AG04450 (cell line): ENCODE data around the gene NEDD4L. TPM values are rescaled to one million over a fixed set of nuclear protein-coding genes. Genes with fewer than 3 reads are reported as not detected.

Source experiments
- CTCF ChIA-PET: fragments of 300-600, 350-600 bp; formaldehyde crosslinking; extraction: SDS; loops from one replicate; lab custom pipeline; 2022; ENCODE audit warnings: antibody characterized with exemption, inconsistent platforms; lab: Charles Lee
- POLR2A ChIA-PET: fragments of 350-600 bp; formaldehyde crosslinking; extraction: SDS; loops from one replicate; lab custom pipeline; 2021; ENCODE audit warnings: antibody characterized with exemption, inconsistent platforms; lab: Yijun Ruan, JAX
- DNase-seq: peaks from one replicate; pipeline ENCODE4 v3.0.0-alpha.2; 2011; ENCODE audit warnings: low read depth, low spot score
- H3K27ac ChIP-seq: one replicate; pipeline ENCODE4 v1.5.1; 2012; ENCODE audit warnings: low read depth, low read length, control low read depth
- H3K27me3 ChIP-seq: one replicate; pipeline ENCODE4 v1.6.0; 2012; ENCODE audit warnings: low read length; ENCODE audit not compliant: control insufficient read depth, insufficient read depth
- H3K4me3 ChIP-seq: 2 replicates; pipeline ENCODE4 v1.5.1; 2011; ENCODE audit warnings: mild to moderate bottlenecking, low read depth, low read length, control low read depth
- H3K9me3 ChIP-seq: 2 replicates; pipeline ENCODE4 v1.5.1; 2012; ENCODE audit warnings: low read length; ENCODE audit not compliant: control insufficient read depth, insufficient read depth
- polyA plus RNA-seq: library from polyadenylated mRNA; depleted of rRNA; stranded (reverse); fragments of >200 nt; gene quantifications from 2 replicates; pipeline ENCODE4 v1.2.3, GENCODE V29; 2011
- TF ChIP-seq, protein P1 (sequence below): IDR thresholded peaks from 2 replicates; pipeline ENCODE4 v1.5.1; 2011; ENCODE audit warnings: low read depth, low read length, control low read depth, inconsistent platforms

NEDD4L gene
- polyA plus RNA-seq, 1 experiment = 15.0 TPM

DNA sequence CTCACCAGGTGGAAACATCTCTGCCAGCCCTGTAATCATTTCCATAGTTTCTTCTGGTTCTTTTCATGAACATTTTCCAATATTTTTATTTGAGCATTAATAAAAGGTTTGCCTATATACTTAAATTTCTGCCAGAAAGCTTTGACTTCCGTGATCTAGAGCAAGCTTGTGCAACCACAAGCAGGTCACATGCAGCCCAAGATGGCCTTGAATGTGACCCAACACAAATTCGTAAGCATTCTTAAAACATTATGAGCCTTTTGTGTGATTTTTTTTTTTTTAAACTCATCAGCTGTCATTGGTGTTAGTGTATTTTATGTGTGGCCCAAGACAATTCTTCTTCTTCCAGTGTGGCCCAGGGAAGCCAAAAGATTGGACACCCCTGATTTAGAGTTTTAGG, 51.6 kb downstream of the NEDD4L start:
- no peak for DNase-seq
- TF ChIP-seq, protein P1, sequence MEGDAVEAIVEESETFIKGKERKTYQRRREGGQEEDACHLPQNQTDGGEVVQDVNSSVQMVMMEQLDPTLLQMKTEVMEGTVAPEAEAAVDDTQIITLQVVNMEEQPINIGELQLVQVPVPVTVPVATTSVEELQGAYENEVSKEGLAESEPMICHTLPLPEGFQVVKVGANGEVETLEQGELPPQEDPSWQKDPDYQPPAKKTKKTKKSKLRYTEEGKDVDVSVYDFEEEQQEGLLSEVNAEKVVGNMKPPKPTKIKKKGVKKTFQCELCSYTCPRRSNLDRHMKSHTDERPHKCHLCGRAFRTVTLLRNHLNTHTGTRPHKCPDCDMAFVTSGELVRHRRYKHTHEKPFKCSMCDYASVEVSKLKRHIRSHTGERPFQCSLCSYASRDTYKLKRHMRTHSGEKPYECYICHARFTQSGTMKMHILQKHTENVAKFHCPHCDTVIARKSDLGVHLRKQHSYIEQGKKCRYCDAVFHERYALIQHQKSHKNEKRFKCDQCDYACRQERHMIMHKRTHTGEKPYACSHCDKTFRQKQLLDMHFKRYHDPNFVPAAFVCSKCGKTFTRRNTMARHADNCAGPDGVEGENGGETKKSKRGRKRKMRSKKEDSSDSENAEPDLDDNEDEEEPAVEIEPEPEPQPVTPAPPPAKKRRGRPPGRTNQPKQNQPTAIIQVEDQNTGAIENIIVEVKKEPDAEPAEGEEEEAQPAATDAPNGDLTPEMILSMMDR = no peak
- no peaks in the 10 kb centered on the region for H3K9me3 ChIP-seq
- ChIA-PET POLR2A (no interaction called here), CTCF (interaction anchor here (1.5 to 1.6 kb wide), 2 partner anchors 26 to 52 kb away, joined by 4 to 6 read pairs; partner anchors contain the start of gene NEDD4L)
- H3K27me3 ChIP-seq = peaks cover 2% of the 10 kb centered on the region
- H3K4me3 ChIP-seq = no peak overlapping the region
- H3K27ac ChIP-seq = no peak overlapping the region

DNA sequence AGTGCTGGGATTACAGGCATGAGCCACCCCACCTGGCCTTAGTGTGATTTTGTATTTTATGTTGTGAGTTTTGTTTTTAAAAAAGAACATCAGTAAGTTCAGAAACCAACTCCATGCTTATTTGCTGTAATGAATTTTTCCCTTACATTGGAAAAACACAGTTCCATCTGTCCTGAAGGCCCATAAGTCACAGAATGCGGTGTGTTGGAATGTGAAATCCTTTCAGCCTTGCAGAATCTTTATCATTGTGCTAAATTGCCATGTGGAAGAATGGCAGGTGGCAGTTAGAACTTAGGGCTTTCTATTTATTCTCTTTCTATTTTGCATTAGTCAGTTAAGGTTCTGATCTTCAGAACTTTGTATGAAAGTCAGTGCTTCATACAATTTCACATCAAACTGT, 52.6 kb downstream of the NEDD4L start:
- no peak for DNase-seq
- POLR2A ChIA-PET = no interaction called here
- Histone ChIP-seq H3K4me3 (no peak overlapping the region), H3K27ac (no peak overlapping the region), H3K27me3 (peaks cover 2% of the 10 kb centered on the region), H3K9me3 (no peaks in the 10 kb centered on the region)
- TF ChIP-seq, protein P1 = no peak
- CTCF ChIA-PET = interaction anchor here (1.5 kb wide), 1 partner anchor 53 kb away, joined by 4 read pairs; the partner anchor contains the start of gene NEDD4L

DNA sequence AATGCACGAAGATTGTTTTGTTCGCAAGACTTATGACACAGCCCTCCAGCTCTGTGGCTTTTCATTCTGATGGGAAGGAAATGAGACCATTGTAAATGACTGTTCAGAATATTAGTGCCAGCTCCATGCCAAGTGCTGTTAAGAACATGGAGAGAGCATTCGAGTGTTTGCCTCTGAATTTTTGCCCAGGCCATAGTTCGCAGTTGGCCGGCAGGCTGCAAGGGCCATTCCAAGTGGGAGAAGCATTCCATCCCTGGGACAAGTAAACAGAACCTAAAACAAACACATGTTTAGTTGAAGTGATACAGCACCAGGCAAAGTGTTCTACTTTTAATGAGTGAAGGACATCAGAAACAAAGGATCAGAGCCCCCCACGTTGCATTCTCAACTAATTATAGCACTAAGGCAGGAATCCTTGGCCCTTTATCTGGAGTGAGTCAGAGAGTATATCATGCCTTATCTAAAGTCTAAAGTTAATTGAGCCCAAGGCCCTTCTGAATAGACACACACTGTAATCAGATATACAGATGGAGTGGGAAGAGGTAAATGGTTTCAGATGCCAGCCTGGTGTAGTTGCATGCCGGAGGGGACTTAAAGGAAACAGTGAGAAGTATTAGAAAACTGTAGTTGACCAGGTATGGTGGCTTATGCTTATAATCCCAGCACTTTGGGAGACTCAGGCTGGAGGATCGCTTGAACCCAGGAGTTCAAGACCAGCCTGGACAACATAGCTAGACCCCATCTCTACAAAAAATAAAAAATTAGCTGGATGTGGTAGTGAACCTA, 53.3 kb downstream of the NEDD4L start:
- ChIA-PET CTCF (no interaction called here), POLR2A (interaction anchor here (0.6 kb wide), 1 partner anchor 80 kb away, joined by 3 read pairs; no protein-coding TSS in a partner anchor)
- Histone ChIP-seq H3K27me3 (peaks cover 2% of the 10 kb centered on the region), H3K9me3 (no peaks in the 10 kb centered on the region), H3K27ac (no peak overlapping the region), H3K4me3 (no peak overlapping the region)
- DNase-seq = no peak
- TF ChIP-seq, protein P1 = no peak

DNA sequence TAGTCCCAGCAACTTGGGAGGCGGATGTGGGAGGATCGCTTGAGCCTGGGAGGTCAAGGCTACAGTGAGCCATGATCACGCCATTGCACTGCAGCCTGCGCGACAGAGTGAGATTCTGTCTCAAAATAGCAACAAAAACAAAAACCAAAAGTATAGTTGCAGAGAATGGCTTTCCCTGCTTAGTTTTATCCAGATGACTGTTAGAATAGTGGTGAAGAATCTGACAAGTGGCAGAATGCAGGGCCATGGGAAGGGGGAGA, 53.8 kb downstream of the NEDD4L start:
- Histone ChIP-seq H3K4me3 (no peak overlapping the region), H3K27me3 (peaks cover 2% of the 10 kb centered on the region), H3K27ac (no peak overlapping the region), H3K9me3 (no peaks in the 10 kb centered on the region)
- DNase-seq = no peak
- ChIA-PET CTCF (no interaction called here), POLR2A (interaction anchor here (0.6 kb wide), 1 partner anchor 79 kb away, joined by 3 read pairs; no protein-coding TSS in a partner anchor)
- TF ChIP-seq, protein P1 = no peak

DNA sequence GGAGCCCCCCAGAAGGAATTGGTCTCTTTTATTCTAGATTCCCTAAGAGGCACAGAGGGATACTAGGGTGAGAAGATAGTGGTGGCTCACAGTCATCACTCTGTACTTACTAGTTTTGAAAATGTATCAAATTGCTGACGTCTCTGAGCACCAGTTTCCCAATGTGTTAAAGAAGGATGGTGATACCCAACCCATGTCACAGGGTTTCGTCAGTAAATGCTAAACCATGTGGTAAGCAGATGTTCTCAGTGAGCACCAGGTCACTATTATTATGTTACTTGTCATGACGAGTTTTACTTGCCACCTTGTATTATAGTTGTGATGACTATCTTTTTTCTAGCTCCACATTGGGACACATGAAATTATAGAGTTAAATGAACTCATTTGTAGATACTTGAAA, 54.7 kb downstream of the NEDD4L start:
- Histone ChIP-seq H3K4me3 (no peak overlapping the region), H3K27me3 (no peaks in the 10 kb centered on the region), H3K27ac (no peak overlapping the region), H3K9me3 (no peaks in the 10 kb centered on the region)
- ChIA-PET POLR2A (no interaction called here), CTCF (no interaction called here)
- DNase-seq = no peak
- TF ChIP-seq, protein P1 = no peak
